HS-27A (cell line): Measurements from ENCODE around the gene AGBL4.

ENCODE experiments used
- DNase-seq: peaks from one replicate; pipeline ENCODE4 v3.0.0-alpha.2; 2012; ENCODE audit warnings: low read depth, missing footprints

AGBL4 gene

DNA sequence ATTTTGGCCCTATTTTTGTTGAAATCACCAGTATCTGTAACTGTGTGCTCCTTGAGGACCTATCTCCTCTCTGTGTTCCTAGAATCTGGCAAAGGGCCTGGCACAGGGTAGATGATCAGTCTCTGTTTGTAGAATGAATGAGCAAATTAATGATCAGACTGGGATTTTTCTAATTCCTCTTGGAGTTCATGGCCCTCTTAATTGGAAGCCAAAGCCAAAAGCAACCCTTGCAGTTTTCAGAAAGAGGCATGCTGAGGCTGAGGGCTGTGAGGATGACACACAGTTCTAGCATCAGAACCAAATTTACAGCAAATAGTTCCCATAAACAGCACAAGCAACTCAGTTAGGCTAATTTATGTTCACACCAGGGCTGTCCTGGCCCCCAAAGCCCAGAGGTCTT, 1136.0 kb downstream of the AGBL4 start:
- no peak for DNase-seq

DNA sequence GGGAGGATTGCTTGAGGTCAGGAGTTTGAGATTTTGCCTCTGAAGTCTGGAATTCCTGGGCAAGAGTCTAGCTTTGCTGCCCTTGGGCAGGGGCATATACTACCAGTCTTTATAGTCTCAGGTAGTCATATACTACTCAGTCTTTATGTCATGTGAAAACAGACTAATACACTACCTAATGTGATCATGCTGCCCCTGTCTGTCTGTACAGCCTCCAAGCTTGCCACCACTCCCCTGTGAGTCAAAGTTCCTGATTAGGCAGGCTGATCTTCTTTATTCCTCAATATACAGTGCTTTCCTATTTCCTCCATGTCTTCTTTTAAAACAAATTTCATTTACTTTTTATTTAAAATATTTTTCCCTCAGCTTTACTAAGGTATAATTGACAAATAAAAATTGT, 1141.7 kb downstream of the AGBL4 start:
- no peak for DNase-seq

DNA sequence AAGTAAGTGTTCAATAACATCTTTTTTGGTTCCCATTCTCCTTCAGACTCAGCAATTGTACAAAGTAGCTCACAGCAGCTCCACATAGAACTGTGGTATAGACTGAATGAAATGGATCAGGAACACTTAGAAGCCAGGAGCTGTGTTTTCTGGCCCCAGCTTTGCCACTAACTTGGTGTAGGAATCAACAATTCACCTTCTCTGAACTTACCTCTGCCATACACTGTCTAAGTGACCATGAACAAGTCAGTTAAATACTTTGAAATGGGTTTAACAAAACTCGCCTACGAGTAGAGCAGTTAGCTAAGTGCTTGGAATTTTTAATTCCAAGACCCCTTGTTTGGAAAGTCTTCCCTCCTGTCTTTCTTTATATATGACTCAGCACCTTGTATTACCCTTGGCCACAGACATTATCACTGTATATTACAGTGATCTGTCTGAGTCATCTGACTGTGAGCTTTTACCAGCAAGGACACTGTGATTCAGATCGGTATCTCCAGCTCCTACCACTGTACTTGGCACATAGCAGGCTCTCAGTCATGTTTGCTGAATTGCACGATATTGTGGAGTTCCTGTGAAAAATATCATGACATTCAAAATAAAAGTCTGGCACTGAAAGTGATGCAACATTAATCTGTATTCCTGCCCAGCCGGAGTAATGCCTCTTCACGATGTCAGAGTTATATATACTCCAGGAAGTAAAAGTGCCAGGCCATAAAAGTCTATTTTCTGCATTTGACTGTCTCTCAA, 1145.4 kb downstream of the AGBL4 start:
- no peak for DNase-seq

DNA sequence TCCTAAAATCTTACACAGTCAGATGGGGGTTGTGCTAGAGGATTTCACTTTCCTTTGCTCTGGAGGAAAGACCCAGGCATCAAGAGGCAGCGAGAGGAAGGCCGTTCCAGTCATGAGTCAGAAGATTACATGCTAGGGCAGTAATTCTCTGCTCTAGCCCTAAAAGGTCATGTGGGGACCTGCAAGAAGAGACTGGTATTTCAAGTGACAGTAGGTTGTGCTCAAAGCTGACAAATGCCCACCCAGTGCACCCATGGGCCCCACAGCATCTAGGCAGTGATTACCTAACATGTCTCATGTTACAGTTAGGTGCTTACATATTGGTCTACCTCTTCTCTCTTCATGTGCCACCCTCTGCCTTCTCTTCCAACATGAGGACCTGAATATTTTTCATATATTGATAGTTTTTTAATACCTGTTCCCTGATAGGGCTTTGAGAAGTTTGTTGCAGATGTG, 1147.4 kb downstream of the AGBL4 start:
- no peak for DNase-seq

DNA sequence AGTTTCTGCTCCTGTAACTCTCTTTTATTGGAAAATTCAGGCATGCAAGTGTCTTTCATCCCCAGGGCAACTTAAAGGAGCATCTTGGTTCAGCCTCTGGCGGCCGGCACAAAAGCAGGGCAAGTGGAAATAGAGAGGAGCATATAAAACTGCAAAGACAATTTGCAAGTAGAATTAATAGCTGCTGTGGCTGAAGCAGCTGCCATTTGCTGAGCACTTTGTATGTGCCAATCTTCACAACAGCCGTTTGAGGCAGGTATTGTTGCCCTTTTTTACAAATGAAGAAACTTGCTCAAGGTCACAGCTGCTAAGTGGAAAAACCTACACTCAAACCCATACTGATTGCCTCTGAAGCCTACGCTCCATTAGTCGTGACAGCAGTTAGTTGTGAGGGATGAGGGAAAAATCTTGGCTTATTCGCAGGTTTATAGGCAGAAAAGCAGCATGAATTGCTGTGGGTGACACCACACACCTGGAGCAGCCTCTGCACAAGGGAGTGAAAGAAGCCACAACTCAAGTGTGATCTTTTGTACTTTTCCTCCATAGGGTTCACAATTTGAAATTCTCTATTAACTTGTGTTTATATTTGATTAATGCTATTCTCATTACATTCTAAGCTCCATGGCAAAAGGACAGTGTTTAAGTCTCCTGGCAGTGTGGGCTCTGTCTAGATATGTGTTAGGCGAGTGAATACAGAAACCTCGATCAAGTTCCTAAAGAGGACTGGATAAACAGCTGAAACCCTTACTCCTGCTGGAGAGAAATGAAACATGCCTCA, 1148.0 kb downstream of the AGBL4 start:
- DNase-seq = no peak

DNA sequence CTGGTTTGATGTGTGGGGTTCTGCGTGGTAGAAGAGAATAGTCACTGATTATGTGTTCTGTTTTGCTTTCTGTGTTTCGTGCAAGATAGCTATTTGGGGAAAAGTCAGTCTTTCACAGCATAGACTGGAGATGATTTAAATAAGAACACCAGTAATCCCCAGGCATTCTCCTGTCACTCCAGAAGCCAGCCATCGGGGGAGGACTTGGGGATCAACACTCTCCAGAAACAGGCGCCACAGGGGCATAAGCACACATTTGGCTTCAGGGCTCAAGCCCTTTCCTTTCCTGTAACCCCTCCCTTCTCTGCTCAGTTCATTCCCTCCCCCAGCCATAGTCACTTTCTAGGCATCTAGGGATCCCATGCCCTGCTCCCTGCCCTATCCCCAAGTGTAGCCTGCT, 1149.8 kb downstream of the AGBL4 start:
- DNase-seq = no peak

DNA sequence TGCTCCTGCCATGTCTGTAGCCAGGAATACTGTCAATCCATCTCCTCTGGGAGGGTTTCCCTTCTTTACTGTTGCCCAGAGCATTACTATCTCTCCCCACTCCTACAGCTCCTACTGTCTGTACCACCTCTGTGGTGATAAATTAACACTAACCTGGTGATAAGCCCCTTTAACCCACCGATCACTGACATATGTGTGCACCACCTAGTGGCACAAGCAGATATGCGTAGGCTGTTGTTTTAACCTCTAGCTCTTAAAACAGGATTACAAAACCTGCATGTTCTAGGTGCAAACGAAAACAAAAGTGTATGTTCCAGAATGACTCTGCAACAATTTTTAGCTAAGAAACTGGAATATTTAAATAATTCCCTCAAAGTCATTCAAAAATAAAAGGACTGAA, 1153.2 kb downstream of the AGBL4 start:
- DNase-seq = no peak

DNA sequence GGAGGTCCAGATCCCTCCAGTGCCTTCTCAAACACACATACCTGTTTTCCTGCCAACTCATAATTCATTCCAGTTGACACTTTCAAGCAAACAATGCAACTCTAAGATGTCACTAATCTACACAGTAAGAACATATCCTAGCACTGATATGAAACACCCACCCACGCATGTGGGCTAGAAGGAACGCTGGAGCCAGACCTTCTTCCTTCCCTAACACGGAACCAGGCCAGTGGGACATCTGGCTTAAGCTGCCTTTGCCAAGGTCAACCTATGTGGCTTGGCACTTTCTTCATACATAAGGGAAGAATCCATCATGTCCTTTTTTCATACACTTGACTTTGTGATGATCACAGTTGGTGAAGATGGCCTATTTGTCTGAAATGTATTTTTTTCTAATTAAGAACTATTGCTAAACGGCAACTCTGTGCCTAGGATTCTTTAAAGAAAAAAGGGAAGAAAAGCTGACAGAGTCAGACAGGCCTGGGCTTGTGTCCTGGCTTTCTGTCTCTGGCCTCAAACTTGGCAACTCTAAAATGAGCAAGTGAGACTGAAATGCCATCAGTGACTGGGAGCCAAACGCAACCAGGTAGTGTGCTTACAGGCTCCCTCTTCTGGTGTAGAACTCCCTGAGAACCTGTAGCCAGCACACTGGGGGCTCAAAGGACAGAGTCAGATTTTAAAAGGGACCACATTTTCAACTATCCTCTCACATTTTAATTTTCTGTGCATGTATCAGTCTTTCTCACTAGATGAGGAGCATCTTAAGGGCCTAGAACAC, 1154.4 kb downstream of the AGBL4 start:
- DNase-seq = no peak

DNA sequence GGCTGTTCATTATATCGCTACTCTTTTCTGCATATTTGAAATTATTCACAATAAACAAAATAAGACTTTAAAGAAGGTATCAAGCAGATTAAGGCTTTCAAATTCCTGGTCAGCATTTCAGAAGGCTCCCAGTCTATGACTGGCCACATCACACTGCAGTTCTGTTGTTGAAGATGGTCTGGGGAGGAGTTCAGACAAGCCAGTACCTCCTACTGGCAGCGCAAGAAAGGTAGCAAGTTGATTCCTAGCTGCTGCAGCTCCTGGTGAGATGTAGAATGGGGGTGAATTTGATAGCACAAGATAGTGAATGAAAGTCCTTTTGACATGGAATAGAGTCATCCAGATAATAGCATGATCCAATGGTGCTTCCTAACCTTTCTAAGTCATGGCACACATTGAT, 1158.8 kb downstream of the AGBL4 start:
- DNase-seq = no peak

DNA sequence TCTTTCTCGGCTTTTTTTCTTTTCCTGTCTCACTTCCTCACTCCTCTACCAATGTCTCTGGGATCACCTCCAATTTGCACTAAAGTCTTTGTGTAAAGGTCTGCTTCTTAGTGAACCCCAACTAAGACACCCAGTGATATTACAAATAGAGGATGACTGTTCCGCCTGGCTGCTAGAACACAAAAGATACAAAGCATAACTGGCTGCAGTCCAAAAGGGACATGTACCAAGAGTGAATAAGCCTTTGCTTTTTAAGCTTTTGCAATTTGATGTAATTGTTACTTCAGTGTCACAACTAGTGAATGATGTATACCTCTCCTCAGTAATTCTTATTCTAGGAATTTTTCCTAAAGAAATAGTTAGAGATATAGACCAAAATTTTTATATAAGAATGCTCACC, 1164.3 kb downstream of the AGBL4 start:
- no peak for DNase-seq

DNA sequence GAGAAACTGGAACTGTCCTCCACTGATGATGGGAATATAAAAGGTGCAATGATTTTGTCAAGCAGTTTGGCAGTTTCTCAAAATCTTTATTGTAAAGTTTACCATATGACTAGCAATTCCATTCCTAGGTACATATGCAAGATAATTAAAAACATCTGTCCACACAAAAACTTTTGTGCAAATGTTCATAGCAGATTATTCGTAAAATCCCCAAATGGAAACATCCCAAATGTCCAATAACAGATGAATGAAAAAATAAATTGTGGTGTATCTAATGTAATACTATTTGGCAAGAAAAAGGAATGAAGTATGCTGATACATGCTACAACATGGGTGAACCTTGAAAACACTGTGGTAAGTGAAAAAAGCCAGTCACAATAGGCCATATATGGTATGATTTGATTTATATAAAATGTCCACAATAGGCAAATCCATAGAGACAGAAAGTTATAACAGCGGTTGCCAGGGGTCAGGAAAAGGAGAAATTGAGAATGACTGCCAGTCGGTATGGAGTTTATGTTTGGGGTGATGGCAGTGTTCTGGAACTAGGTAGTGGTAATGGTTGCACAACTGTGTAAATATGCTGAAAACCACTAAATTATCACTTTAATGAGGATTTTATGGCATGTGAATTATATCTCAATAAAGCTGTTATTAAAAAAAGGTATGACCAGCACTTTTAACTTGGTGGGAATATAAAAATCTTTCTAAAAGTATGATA, 1165.4 kb downstream of the AGBL4 start:
- DNase-seq = no peak

DNA sequence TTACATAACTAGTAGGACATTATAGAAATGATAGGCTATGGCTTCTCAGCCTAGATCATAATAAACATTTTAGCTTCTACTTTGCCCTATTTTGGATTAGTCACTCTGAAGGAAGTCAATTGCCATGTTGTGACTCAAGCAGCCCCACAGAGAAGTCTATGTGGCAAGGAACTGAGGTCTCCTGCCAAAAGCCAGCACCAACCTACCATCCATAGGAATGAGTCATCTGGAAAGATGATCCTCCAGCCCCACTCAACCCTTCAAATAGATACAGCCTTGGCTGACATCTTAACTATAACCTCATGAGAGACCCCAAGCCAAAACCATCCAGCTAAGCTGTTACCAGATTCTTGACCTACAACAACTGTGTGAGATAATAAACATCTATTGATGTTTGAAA, 1170.7 kb downstream of the AGBL4 start:
- DNase-seq = no peak

DNA sequence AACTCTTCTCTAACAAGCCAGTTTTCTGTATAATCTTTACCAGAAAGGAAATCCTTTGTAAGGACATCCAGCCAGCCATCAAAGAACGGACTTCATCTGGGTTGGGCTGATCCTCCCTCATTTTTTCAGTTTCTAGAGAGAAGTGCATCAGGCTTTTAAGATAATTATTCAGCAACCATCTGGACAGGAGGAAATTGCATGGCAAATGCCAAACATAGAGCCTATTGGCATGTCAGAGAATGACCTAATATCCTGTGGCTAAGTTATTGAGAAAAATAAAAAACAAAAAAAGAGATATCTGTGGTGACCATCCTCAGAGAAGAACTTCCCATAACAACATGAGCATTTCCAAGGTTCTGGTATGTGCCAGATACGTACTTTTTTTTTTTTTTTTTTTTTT, 1172.1 kb downstream of the AGBL4 start:
- DNase-seq = no peak

DNA sequence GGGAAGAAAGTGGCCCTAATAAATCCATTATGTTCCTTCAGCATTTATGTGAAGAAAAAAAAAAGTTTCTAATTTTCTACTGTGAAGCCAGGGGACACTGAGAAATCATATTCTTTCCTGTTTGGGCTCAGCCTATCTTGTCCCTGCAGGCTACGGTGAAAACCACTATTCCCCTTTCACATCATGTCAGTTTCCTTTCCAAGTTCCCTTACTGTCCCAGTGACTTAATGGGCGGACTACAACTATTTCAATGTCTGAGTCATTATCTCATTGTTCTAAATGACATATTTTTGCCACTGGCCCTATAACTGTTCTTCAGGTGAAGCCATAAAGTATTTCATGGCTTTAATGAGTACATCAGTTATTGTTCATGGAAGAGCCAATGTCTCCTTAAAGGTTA, 1175.7 kb downstream of the AGBL4 start:
- no peak for DNase-seq

DNA sequence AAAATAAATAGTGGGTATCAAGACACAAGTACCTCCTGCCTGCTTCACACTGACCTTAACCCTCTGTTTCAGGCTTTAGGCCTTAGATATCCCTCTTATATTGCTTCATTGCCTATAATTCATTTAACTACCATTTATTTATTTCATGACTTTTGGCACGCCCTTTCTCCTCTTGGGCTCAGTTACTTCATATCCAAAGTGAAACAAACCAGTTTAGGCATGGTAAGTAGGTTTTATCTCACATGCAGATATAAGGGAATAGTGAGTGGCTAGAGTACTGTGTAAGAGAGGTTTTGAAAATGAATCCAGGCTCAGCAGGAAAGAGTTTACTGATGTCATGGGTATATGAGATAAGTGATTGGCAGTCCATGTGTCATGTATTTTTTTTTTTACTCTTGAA, 1177.3 kb downstream of the AGBL4 start:
- no peak for DNase-seq

DNA sequence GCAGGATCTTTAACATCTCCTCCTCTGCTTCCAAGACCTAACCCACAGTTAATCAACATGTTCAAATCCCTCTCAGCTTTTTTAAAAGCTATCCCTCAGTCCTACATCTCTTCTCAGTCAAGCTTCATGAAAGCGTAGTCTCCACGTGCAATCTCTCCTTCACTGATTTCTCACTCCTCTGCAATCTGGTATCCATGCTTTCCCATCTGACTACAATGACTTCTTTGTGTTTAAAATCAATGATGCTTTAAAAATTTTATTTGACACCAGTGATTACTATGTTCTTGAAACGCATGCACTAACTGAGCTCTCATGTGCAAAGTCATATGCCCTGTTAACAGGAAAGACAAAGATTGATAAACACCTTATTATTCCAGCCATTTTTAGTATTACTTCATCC, 1179.6 kb downstream of the AGBL4 start:
- DNase-seq = no peak

DNA sequence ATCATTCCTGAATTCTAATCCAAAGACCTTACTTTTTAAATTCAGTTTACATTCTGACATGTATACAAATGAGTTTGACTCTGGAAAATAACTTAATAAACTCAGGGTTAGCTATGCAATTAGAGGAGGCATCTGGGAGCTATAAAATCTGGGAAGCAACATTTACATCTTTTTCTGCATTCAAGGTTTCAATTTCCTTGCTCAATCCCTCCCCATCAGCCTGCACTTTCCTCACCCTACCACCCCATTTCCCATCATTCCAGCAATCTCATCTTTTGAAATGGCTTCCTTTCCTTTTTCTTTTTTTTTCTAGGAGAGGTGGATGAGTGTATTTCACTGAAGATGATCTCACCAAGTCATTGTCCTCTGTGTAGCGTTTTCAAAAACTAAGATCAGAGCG, 1181.8 kb downstream of the AGBL4 start:
- DNase-seq = no peak

DNA sequence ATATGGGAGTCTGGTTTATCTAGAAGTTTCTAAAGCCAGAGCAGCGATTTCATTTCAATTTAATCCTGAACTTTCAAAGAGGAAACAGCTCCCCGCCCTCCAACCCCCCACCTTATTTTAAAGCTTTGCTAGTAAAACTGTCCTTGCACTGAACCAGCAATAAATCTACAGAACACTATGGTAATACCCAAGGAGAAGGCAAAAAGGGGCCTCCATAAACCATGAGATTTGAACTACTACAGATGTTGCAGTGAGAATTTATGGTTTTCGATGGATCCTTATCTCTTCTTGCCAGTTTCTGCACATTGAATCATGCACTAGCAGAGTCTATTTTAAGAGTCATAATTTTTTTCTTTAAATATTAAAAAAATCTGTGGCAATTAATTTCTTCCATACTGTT, 1182.3 kb downstream of the AGBL4 start:
- no peak for DNase-seq

DNA sequence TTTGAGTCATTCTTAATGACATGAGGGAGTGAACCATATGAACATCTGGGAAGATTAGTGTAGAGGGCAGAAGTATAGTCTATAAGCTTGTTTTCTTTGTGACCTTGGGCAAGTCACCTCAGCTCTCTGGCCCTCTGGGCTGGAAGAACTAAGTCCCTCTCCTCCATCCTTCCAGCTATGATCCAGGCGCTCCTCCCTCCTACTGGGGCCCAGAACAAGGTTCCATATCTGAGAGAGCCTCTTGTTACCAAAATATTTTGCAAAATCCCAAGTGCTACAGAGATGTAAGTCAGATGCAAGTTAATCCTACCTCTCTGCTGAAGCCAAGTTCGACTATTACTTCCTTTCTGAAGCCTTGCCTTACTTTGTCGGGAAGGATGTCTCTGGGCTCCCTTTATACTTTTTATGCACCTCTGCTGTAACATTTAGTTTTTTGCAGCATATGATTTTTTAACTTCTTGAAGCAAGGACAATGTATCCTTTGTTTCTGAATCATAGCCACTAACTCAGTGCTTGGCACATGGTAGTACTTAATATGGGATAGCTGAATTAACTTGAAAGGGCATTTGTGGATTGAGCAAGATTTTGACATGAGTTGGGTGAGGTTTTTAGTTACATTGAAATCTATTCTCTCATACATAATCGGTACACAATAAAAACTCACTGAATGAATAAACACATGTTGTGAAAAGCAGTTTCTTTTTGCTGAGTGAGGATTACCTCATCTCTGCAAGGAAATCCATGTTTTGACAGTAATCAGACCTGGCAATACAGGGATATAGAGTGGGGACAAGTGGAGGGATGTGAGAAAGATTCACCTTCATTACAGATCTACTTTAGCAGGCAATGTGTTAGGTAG, 1192.4 kb downstream of the AGBL4 start:
- DNase-seq = no peak

DNA sequence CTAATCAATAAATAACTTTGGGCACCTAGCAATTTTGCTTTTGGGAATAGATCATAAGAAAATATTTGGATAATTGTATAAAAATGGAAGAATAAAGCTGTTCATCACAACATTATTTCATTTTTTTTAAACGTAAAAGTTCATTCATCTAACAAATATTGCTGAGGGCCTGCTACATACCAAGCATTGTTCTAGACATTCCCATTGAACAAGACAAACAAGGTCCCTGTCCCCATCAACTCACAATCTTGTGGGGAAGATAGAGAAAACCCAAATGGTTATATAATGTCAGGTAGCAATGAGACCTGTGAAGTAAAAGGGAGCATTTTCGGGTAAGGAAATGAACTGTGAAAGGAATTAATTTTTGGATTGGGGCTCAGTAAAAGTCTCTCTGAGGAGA, 1193.0 kb downstream of the AGBL4 start:
- no peak for DNase-seq

DNA sequence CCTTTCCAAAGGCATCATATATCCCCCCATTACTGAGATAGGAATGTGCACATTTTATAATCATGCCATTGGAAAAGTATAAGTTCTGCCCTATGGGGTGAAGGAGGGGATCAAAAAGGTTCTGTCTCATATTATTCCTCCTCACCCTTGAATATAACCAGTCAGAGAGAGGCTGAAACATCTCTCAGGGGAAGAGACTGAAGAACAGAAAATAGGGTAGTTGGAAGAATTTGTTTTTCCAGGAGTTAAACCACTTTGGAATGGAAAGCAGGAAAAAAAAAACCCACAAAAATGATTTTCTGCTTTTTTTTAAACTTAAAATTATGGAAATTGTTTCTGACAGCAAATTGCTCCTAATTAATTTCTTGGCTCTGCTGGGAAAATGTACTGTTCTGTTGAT, 1194.3 kb downstream of the AGBL4 start:
- DNase-seq = no peak
